BJ (cell line): ENCODE measurements around the gene UQCR11. TPM values are rescaled to one million over a fixed set of nuclear protein-coding genes. Genes with fewer than 3 reads are reported as not detected.

Experiments
- CTCF ChIA-PET: fragments of 350-600 bp; formaldehyde crosslinking; extraction: SDS; loops from one replicate; lab custom pipeline; 2021; ENCODE audit warnings: antibody characterized with exemption, inconsistent platforms; lab: Yijun Ruan, JAX
- POLR2A ChIA-PET: fragments of 300-600 bp; sonication (Branson Sonifier 250); formaldehyde crosslinking; extraction: SDS; loops from one replicate; lab custom pipeline; 2021; ENCODE audit warnings: antibody characterized with exemption; lab: Charles Lee
- DNase-seq: peaks from one replicate; pipeline ENCODE4 v3.0.0-alpha.2; 2011; ENCODE audit warnings: low read depth
- H3K27me3 ChIP-seq: 2 replicates; pipeline ENCODE4 v1.6.0; 2011; ENCODE audit warnings: low read length; ENCODE audit not compliant: control insufficient read depth, insufficient read depth
- H3K36me3 ChIP-seq: 2 replicates; pipeline ENCODE4 v1.5.1; 2011; ENCODE audit warnings: low read length; ENCODE audit not compliant: control insufficient read depth, insufficient read depth
- H3K4me3 ChIP-seq: 2 replicates; pipeline ENCODE4 v1.5.1; 2011; ENCODE audit warnings: low read depth, mild to moderate bottlenecking, control low read depth, low read length
- CTCF ChIP-seq: IDR thresholded peaks from 2 replicates; pipeline ENCODE4 v1.5.1; 2011; ENCODE audit warnings: low read depth, mild to moderate bottlenecking, control low read depth, inconsistent platforms, low read length, moderate library complexity; ENCODE audit not compliant: insufficient read depth
- polyA plus RNA-seq: library from polyadenylated mRNA; depleted of rRNA; stranded (reverse); fragments of >200 nt; gene quantifications from 2 replicates; pipeline ENCODE4 v1.2.3, GENCODE V29; 2011

Gene UQCR11
- polyA plus RNA-seq, 1 experiment, result 213 TPM

- H3K36me3 ChIP-seq, result peaks cover 31% of the 10 kb centered on the region
- ChIA-PET CTCF (no interaction called here), POLR2A (no interaction called here)
- H3K27me3 ChIP-seq, result no peaks in the 10 kb centered on the region
- TF ChIP-seq CTCF, result no peak
- DNase-seq, result no peak
- H3K4me3 ChIP-seq, result no peak overlapping the region
Measured at GRCh38 chr19:1629256-1629808, 24.1 kb upstream of the UQCR11 start.

DNA sequence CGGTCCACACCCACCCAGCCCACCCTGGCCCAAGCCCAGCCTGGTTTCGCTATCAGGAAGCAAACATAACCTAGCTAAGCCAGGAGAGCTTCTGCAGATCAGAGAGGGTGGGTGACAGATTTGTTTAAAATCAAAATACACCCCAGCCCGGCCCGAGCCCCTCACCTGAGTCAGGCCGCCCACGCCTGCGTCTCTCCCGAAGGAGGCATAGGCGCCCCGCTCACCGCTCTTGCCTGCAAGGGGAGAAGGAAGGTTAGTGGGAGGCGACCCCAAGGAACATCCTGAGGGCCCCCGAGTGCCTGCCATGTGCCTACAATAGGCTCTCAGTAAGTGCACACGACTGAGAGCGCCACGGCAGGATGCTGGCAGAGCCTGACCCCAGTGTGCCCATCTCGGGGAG, 21.9 kb upstream of the UQCR11 start:
- H3K36me3 ChIP-seq, result peaks cover 32% of the 10 kb centered on the region
- no peaks in the 10 kb centered on the region for H3K27me3 ChIP-seq
- TF ChIP-seq CTCF, result no peak
- CTCF ChIA-PET, result no interaction called here
- DNase-seq, result no peak
- POLR2A ChIA-PET, result no interaction called here
- H3K4me3 ChIP-seq, result no peak overlapping the region

DNA sequence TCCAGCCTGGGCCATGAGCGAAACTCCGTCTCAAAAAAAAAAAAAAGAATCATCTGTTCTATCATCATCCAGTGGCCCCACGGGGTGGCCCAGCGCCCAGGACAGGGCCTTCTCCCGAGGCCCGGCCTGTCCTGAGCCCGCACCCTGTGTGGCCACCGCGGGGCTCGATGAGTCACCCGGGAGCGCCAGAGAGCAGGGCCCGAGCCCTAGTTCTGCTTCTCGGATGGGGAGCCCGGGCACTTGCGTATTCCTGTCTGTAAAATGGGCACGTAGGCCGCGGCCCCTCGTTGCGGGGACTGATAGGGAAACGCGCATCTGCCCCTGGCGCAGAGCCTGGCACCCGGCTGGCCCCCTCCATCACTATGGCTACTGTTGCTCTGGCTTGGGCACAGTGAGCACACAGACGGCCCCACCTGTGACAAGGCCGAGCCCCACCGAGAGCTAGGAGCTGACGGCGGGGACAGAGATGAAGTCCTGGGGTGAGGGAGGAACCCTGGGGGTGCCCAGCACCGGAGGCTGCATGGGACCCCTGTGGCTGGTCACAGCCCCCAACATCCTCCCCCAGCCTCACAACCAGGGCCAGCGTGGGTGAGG, 21.3 kb upstream of the UQCR11 start:
- CTCF ChIA-PET, result no interaction called here
- POLR2A ChIA-PET, result no interaction called here
- H3K4me3 ChIP-seq, result no peak overlapping the region
- TF ChIP-seq CTCF, result no peak
- H3K36me3 ChIP-seq, result peaks cover 32% of the 10 kb centered on the region
- DNase-seq, result no peak
- no peaks in the 10 kb centered on the region for H3K27me3 ChIP-seq

DNA sequence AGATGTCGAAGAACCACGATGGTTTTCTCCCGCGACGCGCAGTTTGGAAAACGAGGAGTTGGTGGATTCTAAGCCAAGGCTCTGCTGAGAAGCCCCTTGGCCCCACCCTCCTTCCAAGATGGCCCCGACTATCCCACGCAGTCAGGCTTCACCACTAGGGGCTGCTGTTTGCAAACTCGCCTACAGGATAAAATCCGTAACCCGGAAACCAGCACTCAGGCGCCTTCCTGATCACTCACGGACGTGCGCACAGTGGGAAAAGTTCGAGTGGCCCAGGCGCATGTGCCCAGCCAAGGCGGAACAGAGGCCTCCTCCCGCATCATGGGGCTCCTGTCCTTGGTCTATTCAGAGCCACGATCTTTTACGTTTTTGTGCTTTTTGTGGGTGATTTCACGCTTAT, 19.2 kb upstream of the UQCR11 start:
- ChIA-PET POLR2A (no interaction called here), CTCF (interaction anchor here (1.0 kb wide), 1 partner anchor 15 kb away, joined by 3 read pairs; no protein-coding TSS in a partner anchor)
- H3K4me3 ChIP-seq, result no peak overlapping the region
- DNase-seq, result no peak
- peaks cover 33% of the 10 kb centered on the region for H3K36me3 ChIP-seq
- H3K27me3 ChIP-seq, result no peaks in the 10 kb centered on the region
- TF ChIP-seq CTCF, result peak; percentile 75

DNA sequence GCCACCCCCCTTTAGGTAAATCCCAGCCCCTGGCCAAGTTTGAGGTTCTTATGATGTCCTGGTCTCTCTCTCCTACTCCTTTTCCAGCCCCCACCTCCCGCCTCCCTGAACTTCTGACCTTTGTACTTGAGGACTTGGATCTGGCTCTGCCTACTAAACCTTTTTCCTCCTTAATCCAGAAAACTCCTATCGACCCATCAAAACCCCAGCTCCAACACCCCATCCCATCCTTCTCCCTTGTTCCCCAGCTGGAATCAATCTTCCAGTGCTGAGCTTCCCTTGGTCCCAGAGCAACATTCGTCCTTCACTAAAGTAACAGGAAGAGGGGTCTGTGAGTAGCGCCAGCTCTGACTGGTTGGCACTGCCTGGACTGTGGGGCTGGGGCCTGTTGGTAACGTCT, 17.3 kb upstream of the UQCR11 start:
- ChIA-PET POLR2A (no interaction called here), CTCF (no interaction called here)
- no peaks in the 10 kb centered on the region for H3K27me3 ChIP-seq
- no peak for TF ChIP-seq CTCF
- DNase-seq, result no peak
- peaks cover 38% of the 10 kb centered on the region for H3K36me3 ChIP-seq
- no peak overlapping the region for H3K4me3 ChIP-seq
